Measurements from ENCODE around the gene RARG.

GRCh38 chr12:53235742-53236442, 3.9 kb upstream of the RARG start:
- no peak for TF ChIP-seq EZH2 (IDR thresholded peaks at IDR 0.05; ENCODE audit: insufficient read depth, low read length)
- TF ChIP-seq, protein P1, sequence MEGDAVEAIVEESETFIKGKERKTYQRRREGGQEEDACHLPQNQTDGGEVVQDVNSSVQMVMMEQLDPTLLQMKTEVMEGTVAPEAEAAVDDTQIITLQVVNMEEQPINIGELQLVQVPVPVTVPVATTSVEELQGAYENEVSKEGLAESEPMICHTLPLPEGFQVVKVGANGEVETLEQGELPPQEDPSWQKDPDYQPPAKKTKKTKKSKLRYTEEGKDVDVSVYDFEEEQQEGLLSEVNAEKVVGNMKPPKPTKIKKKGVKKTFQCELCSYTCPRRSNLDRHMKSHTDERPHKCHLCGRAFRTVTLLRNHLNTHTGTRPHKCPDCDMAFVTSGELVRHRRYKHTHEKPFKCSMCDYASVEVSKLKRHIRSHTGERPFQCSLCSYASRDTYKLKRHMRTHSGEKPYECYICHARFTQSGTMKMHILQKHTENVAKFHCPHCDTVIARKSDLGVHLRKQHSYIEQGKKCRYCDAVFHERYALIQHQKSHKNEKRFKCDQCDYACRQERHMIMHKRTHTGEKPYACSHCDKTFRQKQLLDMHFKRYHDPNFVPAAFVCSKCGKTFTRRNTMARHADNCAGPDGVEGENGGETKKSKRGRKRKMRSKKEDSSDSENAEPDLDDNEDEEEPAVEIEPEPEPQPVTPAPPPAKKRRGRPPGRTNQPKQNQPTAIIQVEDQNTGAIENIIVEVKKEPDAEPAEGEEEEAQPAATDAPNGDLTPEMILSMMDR (IDR thresholded peaks at IDR 0.05; ENCODE audit: insufficient read depth, low read depth, low read length): no peak

Measured in astrocyte (in vitro differentiated cells and primary cell).